H1 (cell line): ENCODE results near the gene SLC39A9. TPM values are rescaled to one million over a fixed set of nuclear protein-coding genes. Genes with fewer than 3 reads are reported as not detected.

Experiments used
- CTCF ChIA-PET: fragments of 300-600 bp; sonication (Branson Sonifier 250); formaldehyde crosslinking; loops from one replicate; lab custom pipeline; 2021; ENCODE audit not compliant: partially characterized antibody; lab: Charles Lee
- POLR2A ChIA-PET: fragments of 300-600 bp; sonication (Branson Sonifier 250); formaldehyde crosslinking; loops from one replicate; lab custom pipeline; 2021; ENCODE audit warnings: inconsistent platforms; ENCODE audit not compliant: partially characterized antibody; lab: Charles Lee
- DNase-seq, 2 experiments: peaks; one replicate each; pipeline versions ENCODE4 v3.0.0 to v3.0.0-alpha.2; 2010 to 2022; ENCODE audit warnings: low spot score in 2 of 2, low read depth in 1 of 2, mixed read lengths in 1 of 2
- FAIRE-seq: peaks from 2 replicates; lab custom pipeline; 2011; peaks lifted over from hg19 to GRCh38; lab: Jason Lieb, UNC
- H2AFZ ChIP-seq: 2 replicates; pipeline ENCODE4 v1.8.1; 2012; ENCODE audit warnings: low read length, inconsistent platforms
- H2AK5ac ChIP-seq: 2 replicates; pipeline ENCODE4 v1.6.1; 2013; ENCODE audit warnings: low read depth, low read length
- H2BK120ac ChIP-seq: replicated peaks from 2 replicates; pipeline ENCODE3; 2013; ENCODE audit warnings: low read depth, low read length, inconsistent platforms
- H2BK12ac ChIP-seq: 2 replicates; pipeline ENCODE4 v1.6.1; 2013; ENCODE audit warnings: low read depth, low read length
- H2BK15ac ChIP-seq: 2 replicates; pipeline ENCODE4 v1.6.1; 2013; ENCODE audit warnings: low read length
- H2BK20ac ChIP-seq: 2 replicates; pipeline ENCODE4 v1.6.1; 2013; ENCODE audit warnings: low read length
- H2BK5ac ChIP-seq: 2 replicates; pipeline ENCODE4 v1.6.1; 2013; ENCODE audit warnings: low read depth, low read length
- H3K14ac ChIP-seq: 2 replicates; pipeline ENCODE4 v1.6.1; 2013; ENCODE audit warnings: inconsistent platforms; ENCODE audit not compliant: insufficient read length
- H3K18ac ChIP-seq: 2 replicates; pipeline ENCODE4 v1.6.1; 2013; ENCODE audit warnings: low read length; ENCODE audit errors: extremely low read depth
- H3K23ac ChIP-seq: 2 replicates; pipeline ENCODE4 v1.6.1; 2013; ENCODE audit warnings: inconsistent platforms; ENCODE audit not compliant: insufficient read length
- H3K23me2 ChIP-seq: 2 replicates; pipeline ENCODE4 v1.6.1; 2013; ENCODE audit warnings: low read depth, low read length
- H3K27ac ChIP-seq: 2 replicates; pipeline ENCODE4 v1.6.1; 2011; ENCODE audit warnings: low read depth, low read length, inconsistent platforms
- H3K27me3 ChIP-seq, 4 experiments: replicated peaks in 1 of 4; 1 replicate in 1 of 4; 2 replicates in 3 of 4; pipeline versions ENCODE4 v1.6.1 to v1.8.1; 2011 to 2013; ENCODE audit warnings: low read length in 3 of 4, mild to moderate bottlenecking in 3 of 4, inconsistent platforms in 2 of 4, mixed read lengths in 2 of 4, moderate library complexity in 1 of 4; ENCODE audit not compliant: control insufficient read depth in 3 of 4, insufficient read depth in 3 of 4; ENCODE audit errors: extremely low read depth in 1 of 4
- H3K36me3 ChIP-seq, 4 experiments: 2 replicates each; pipeline versions ENCODE4 v1.6.1 to v1.8.1; 2011 to 2013; ENCODE audit warnings: mild to moderate bottlenecking in 4 of 4, low read length in 3 of 4, moderate library complexity in 2 of 4, control low read depth in 1 of 4, inconsistent platforms in 1 of 4; ENCODE audit not compliant: insufficient read depth in 4 of 4, control insufficient read depth in 2 of 4
- H3K4ac ChIP-seq: replicated peaks from 2 replicates; pipeline ENCODE3; 2013; ENCODE audit warnings: low read length, low read depth, mixed read lengths, inconsistent platforms; ENCODE audit not compliant: insufficient read length
- H3K4me1 ChIP-seq, 4 experiments: replicated peaks in 1 of 4; 1 replicate in 1 of 4; 2 replicates in 3 of 4; pipeline versions ENCODE4 v1.6.1 to v1.8.1; 2011 to 2013; ENCODE audit warnings: low read length in 3 of 4, inconsistent platforms in 2 of 4, mixed read lengths in 1 of 4; ENCODE audit not compliant: insufficient read depth in 4 of 4, control insufficient read depth in 3 of 4
- H3K4me2 ChIP-seq, 2 experiments: 2 replicates each; pipeline versions ENCODE4 v1.6.1 to v1.8.1; 2011 to 2013; ENCODE audit warnings: low read depth in 2 of 2, low read length in 2 of 2, control low read depth in 1 of 2, inconsistent platforms in 1 of 2, mild to moderate bottlenecking in 1 of 2; ENCODE audit not compliant: insufficient read depth in 1 of 2
- H3K4me3 ChIP-seq, 4 experiments: fragments of 200-600, 300-600 bp in 1 of 4; sonication (generic), shearing (Covaris generic), sonication (Bioruptor Twin) in 1 of 4; 2 replicates each; pipeline versions ENCODE4 v1.5.1 to v1.8.1; 2011 to 2016; ENCODE audit warnings: low read length in 4 of 4, low read depth in 3 of 4, control low read depth in 2 of 4, inconsistent platforms in 2 of 4, mild to moderate bottlenecking in 2 of 4, mixed read lengths in 1 of 4, moderate library complexity in 1 of 4; ENCODE audit not compliant: insufficient read depth in 2 of 4; ENCODE audit errors: extremely low read depth in 1 of 4
- H3K56ac ChIP-seq: replicated peaks from 2 replicates; pipeline ENCODE3; 2013; ENCODE audit warnings: low read depth, mild to moderate bottlenecking, mixed read lengths, low read length, inconsistent platforms; ENCODE audit not compliant: insufficient read length
- H3K79me1 ChIP-seq: 2 replicates; pipeline ENCODE4 v1.6.1; 2013; ENCODE audit warnings: low read depth, low read length, control low read depth
- H3K79me2 ChIP-seq, 2 experiments: 2 replicates each; pipeline versions ENCODE4 v1.6.1 to v1.8.1; 2012 to 2013; ENCODE audit warnings: low read length in 2 of 2, mild to moderate bottlenecking in 2 of 2, inconsistent platforms in 1 of 2; ENCODE audit not compliant: insufficient read depth in 2 of 2, control insufficient read depth in 1 of 2
- H3K9ac ChIP-seq, 4 experiments: replicated peaks in 1 of 4; 1 replicate in 1 of 4; 2 replicates in 3 of 4; pipeline versions ENCODE4 v1.6.1 to v1.8.1; 2011 to 2013; ENCODE audit warnings: low read depth in 3 of 4, low read length in 3 of 4, control low read depth in 2 of 4, mild to moderate bottlenecking in 2 of 4, moderate library complexity in 2 of 4, inconsistent platforms in 1 of 4; ENCODE audit errors: extremely low read depth in 1 of 4
- H3K9me3 ChIP-seq, 2 experiments: 2 replicates each; pipeline versions ENCODE4 v1.6.1 to v1.8.1; 2012 to 2013; ENCODE audit warnings: mild to moderate bottlenecking in 2 of 2, moderate library complexity in 2 of 2, control low read depth in 1 of 2, inconsistent platforms in 1 of 2, low read depth in 1 of 2, low read length in 1 of 2, mixed read lengths in 1 of 2; ENCODE audit not compliant: insufficient read depth in 2 of 2
- H4K20me1 ChIP-seq, 2 experiments: replicated peaks in 1 of 2; 2 replicates each; pipeline versions ENCODE3 to v1.8.1; 2011 to 2013; ENCODE audit warnings: inconsistent platforms in 2 of 2, low read length in 2 of 2, mild to moderate bottlenecking in 1 of 2; ENCODE audit not compliant: insufficient read depth in 2 of 2, control insufficient read depth in 1 of 2
- H4K5ac ChIP-seq: 2 replicates; pipeline ENCODE4 v1.6.1; 2013; ENCODE audit warnings: low read length, low read depth, mixed read lengths, inconsistent platforms; ENCODE audit not compliant: insufficient read length
- H4K8ac ChIP-seq: 2 replicates; pipeline ENCODE4 v1.8.0; 2013; ENCODE audit warnings: mild to moderate bottlenecking, moderate library complexity, low read length, inconsistent platforms; ENCODE audit not compliant: insufficient read depth; ENCODE audit errors: extremely low read depth
- H4K91ac ChIP-seq: replicated peaks from 2 replicates; pipeline ENCODE3; 2013; ENCODE audit warnings: low read length, mixed read lengths, inconsistent platforms; ENCODE audit not compliant: insufficient read length
- BRCA1 ChIP-seq: IDR thresholded peaks from 2 replicates; pipeline ENCODE4 v1.6.1; 2012; ENCODE audit warnings: low read depth, low read length, improper control_type of control experiment
- GABPA ChIP-seq: IDR thresholded peaks from 2 replicates; pipeline ENCODE4 v1.6.1; 2011; ENCODE audit warnings: mild to moderate bottlenecking, low read length, moderate library complexity, borderline replicate concordance; ENCODE audit not compliant: insufficient read depth
- polyA plus RNA-seq, 7 experiments: library from polyadenylated mRNA; depleted of rRNA in 3 of 7; stranded (reverse) in 5 of 7; unstranded in 2 of 7; fragments of >200 nt in 5 of 7; fragments of 200-250 nt in 2 of 7; gene quantifications; 1 replicate in 5 of 7; 2 replicates in 1 of 7; 4 replicates in 1 of 7; pipeline versions ENCODE4 v1.2.1 to v1.2.3, GENCODE V29; 2011 to 2013; ENCODE audit warnings: missing spikeins in 2 of 7, mixed read lengths in 2 of 7
- total RNA-seq: library from RNA; stranded (reverse); fragmentation: NEBNext Ultra II Directional; extraction: Animal tissue kit (Norgen Biotek cat#: 25700); gene quantifications from 2 replicates; pipeline ENCODE4 v1.2.1, GENCODE V29; 2021

Gene SLC39A9
- total and polyA plus RNA-seq, 2 of the 8 experiments (the other 6 are each of a cell fraction or from before 2014, with no cell fraction given), result 31.0 to 44.2 TPM

DNA sequence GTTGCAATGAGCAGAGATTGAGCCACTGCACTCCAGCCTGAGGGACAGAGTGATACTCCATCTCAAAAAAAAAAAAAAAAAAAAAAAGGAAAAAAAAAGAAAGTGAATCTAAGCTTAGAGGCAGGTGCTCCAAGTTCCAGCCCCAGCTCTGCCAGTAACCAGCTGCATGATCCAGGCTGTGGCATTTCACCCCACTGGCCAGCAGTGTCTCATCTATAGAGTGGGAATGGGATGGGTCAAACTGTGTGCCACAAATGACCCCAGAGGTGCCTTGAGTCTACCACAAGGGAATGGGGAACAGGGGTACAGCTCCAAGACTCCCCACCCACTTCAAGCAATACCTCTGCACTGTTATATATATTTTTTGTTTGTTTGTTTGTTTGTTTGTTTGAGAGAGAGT lies 91.0 kb downstream of the SLC39A9 start:
- TF ChIP-seq GABPA (no peak), BRCA1 (no peak)
- Histone ChIP-seq H4K20me1 (no peaks in the 10 kb centered on the region), H3K14ac (no peak overlapping the region), H3K18ac (no peak overlapping the region), H2BK20ac (no peak overlapping the region), H4K8ac (no peak overlapping the region; the same call in 1 of the 2 replicates), H3K79me2 (no peaks in the 10 kb centered on the region), H2AK5ac (no peak overlapping the region), H3K27ac (no peak overlapping the region), H3K4me1 (0 out of 7 replicates have a peak, but pooled peaks cover 0 to 3% (median 0%) of the 10 kb centered on the region in 4 experiments), H3K4me2 (no peak overlapping the region), H3K79me1 (no peaks in the 10 kb centered on the region), H3K9ac (no peak overlapping the region), H2AFZ (no peak overlapping the region), H3K4me3 (no peak overlapping the region), H4K91ac (no peak overlapping the region), H3K9me3 (no peaks in the 10 kb centered on the region), H2BK15ac (no peak overlapping the region), H4K5ac (no peak overlapping the region), H3K23ac (no peak overlapping the region), H2BK5ac (no peak overlapping the region), H3K56ac (no peak overlapping the region), H2BK120ac (no peak overlapping the region), H3K36me3 (no peaks in the 10 kb centered on the region), H3K4ac (no peak overlapping the region), H3K27me3 (peaks cover 14 to 24% (median 20%) of the 10 kb centered on the region in 4 experiments), H2BK12ac (no peak overlapping the region), H3K23me2 (peaks cover 8% of the 10 kb centered on the region; the same call in 1 of the 2 replicates)
- ChIA-PET POLR2A (interaction anchor here (1.0 kb wide), 1 partner anchor 230 kb away, joined by 3 read pairs; the partner anchor contains the start of gene GALNT16), CTCF (interaction anchor here (0.7 to 5.0 kb wide), 6 partner anchors 10 to 143 kb away, joined by 3 to 36 read pairs (median 8); partner anchors contain the start of gene CCDC177)
- DNase-seq (no peak), FAIRE-seq (no peak)
